Bronchial epithelial cell (primary cell): ENCODE measurements around the gene NRDC. TPM values are rescaled to one million over a fixed set of nuclear protein-coding genes. Genes with fewer than 3 reads are reported as not detected.

ENCODE experiments used
- DNase-seq: peaks from one replicate; pipeline ENCODE4 v3.0.0-alpha.2; 2010; ENCODE audit warnings: low read depth
- FAIRE-seq: peaks from 2 replicates; lab custom pipeline; 2011; peaks lifted over from hg19 to GRCh38; lab: Jason Lieb, UNC
- H3K27me3 ChIP-seq: 2 replicates; pipeline ENCODE4 v1.5.1; 2011; ENCODE audit warnings: low read length; ENCODE audit not compliant: control insufficient read depth, insufficient read depth
- H3K36me3 ChIP-seq: 2 replicates; pipeline ENCODE4 v1.5.1; 2011; ENCODE audit warnings: low read length; ENCODE audit not compliant: control insufficient read depth, insufficient read depth
- H3K4me3 ChIP-seq: 2 replicates; pipeline ENCODE4 v1.5.1; 2011; ENCODE audit warnings: mild to moderate bottlenecking, low read depth, low read length, control low read depth
- CTCF ChIP-seq: IDR thresholded peaks from 2 replicates; pipeline ENCODE4 v1.5.1; 2011; ENCODE audit warnings: mild to moderate bottlenecking, moderate library complexity, low read length, control low read depth, inconsistent platforms; ENCODE audit not compliant: insufficient read depth, severe bottlenecking
- total RNA-seq: library from RNA; depleted of rRNA; stranded (reverse); fragments of >200 nt; gene quantifications from 2 replicates; pipeline ENCODE4 v1.2.1, GENCODE V29; 2014

The NRDC gene
- total RNA-seq, 1 donor from 2014 or later: 67.4 TPM

GRCh38 chr1:51920130-51920529, 41.6 kb upstream of the NRDC start:
- Histone ChIP-seq H3K36me3 (no peaks in the 10 kb centered on the region), H3K27me3 (no peaks in the 10 kb centered on the region), H3K4me3 (no peak overlapping the region)
- TF ChIP-seq CTCF: no peak
- DNase-seq (peak; percentile 35), FAIRE-seq (no peak)

GRCh38 chr1:51919684-51920083, 41.2 kb upstream of the NRDC start:
- no peak for TF ChIP-seq CTCF
- FAIRE-seq (no peak), DNase-seq (no peak)
- Histone ChIP-seq H3K36me3 (no peaks in the 10 kb centered on the region), H3K4me3 (no peak overlapping the region), H3K27me3 (no peaks in the 10 kb centered on the region)

- no peaks in the 10 kb centered on the region for H3K27me3 ChIP-seq
- TF ChIP-seq CTCF: no peak
- H3K4me3 ChIP-seq: no peak overlapping the region
- no peaks in the 10 kb centered on the region for H3K36me3 ChIP-seq
- peak; percentile 77 for DNase-seq
- peak; percentile 55 for FAIRE-seq
These were observed 38.3 kb upstream of the NRDC start for GRCh38 chr1:51916587-51917405.

GRCh38 chr1:51915951-51916350, 37.4 kb upstream of the NRDC start:
- FAIRE-seq: peak; percentile 18
- TF ChIP-seq CTCF: no peak
- Histone ChIP-seq H3K4me3 (no peak overlapping the region), H3K27me3 (no peaks in the 10 kb centered on the region), H3K36me3 (no peaks in the 10 kb centered on the region)
- DNase-seq: no peak

GRCh38 chr1:51912881-51913280, 34.4 kb upstream of the NRDC start:
- H3K27me3 ChIP-seq: no peaks in the 10 kb centered on the region
- H3K36me3 ChIP-seq: no peaks in the 10 kb centered on the region
- DNase-seq (no peak), FAIRE-seq (no peak)
- H3K4me3 ChIP-seq: no peak overlapping the region
- no peak for TF ChIP-seq CTCF
